Stimulated activated CD4-positive, alpha-beta T cell treated with anti-CD3 and anti-CD28 coated beads, TNF-alpha, amount 100 ng/mL, for 24 hours (primary cell): ENCODE measurements around the gene CLSTN3.

Experiments
- DNase-seq, 3 experiments: peaks; one replicate each; pipeline ENCODE4 v3.0.0-alpha.2; 2020; ENCODE audit warnings: low read depth in 3 of 3

CLSTN3 gene

GRCh38 chr12:7129872-7130691 lies at the start of gene CLSTN3:
Gene CLSTN3 (plus strand): TSS chr12:7130371. CDS start chr12:7130649, 278 bp downstream.
- DNase-seq = peak; percentile 69 to 81 (median 71)

- no peak for DNase-seq
Observed at GRCh38 chr12:7081037-7081436, 49.1 kb upstream of the CLSTN3 start.

GRCh38 chr12:7083125-7083524 lies 47.0 kb upstream of the CLSTN3 start:
- DNase-seq = no peak

- no peak for DNase-seq
Observed at GRCh38 chr12:7089196-7089871, 40.8 kb upstream of the CLSTN3 start.

GRCh38 chr12:7090222-7090998 lies 39.8 kb upstream of the CLSTN3 start:
- DNase-seq = no peak

- DNase-seq = no peak
Observed at GRCh38 chr12:7091171-7091570, 39.0 kb upstream of the CLSTN3 start.

GRCh38 chr12:7091660-7092228 lies 38.4 kb upstream of the CLSTN3 start:
- no peak for DNase-seq

- DNase-seq = peak; percentile 39 to 64 (median 56)
Observed at GRCh38 chr12:7092229-7092985, 37.8 kb upstream of the CLSTN3 start, which contains the start of gene C1R. Gene C1R (minus strand): TSS chr12:7092445. CDS start chr12:7092388, 57 bp downstream.

- DNase-seq = no peak
Observed at GRCh38 chr12:7092986-7093460, 37.1 kb upstream of the CLSTN3 start.

GRCh38 chr12:7093486-7093885 lies 36.7 kb upstream of the CLSTN3 start:
- DNase-seq = no peak

- no peak for DNase-seq
Observed at GRCh38 chr12:7093892-7094291, 36.3 kb upstream of the CLSTN3 start.

- DNase-seq = no peak
Observed at GRCh38 chr12:7096006-7096932, 33.9 kb upstream of the CLSTN3 start.

- DNase-seq = no peak
Observed at GRCh38 chr12:7096979-7097378, 33.2 kb upstream of the CLSTN3 start.

- no peak for DNase-seq
Observed at GRCh38 chr12:7099290-7099996, 30.7 kb upstream of the CLSTN3 start.

GRCh38 chr12:7100239-7100638 lies 29.9 kb upstream of the CLSTN3 start:
- no peak for DNase-seq

GRCh38 chr12:7101047-7101693 lies 29.0 kb upstream of the CLSTN3 start:
- DNase-seq = no peak

GRCh38 chr12:7101694-7102131 lies 28.5 kb upstream of the CLSTN3 start:
- no peak for DNase-seq

- DNase-seq = no peak
Observed at GRCh38 chr12:7102582-7102981, 27.6 kb upstream of the CLSTN3 start.
